Measurements from ENCODE around the gene GCSAML.

The GCSAML gene

DNA sequence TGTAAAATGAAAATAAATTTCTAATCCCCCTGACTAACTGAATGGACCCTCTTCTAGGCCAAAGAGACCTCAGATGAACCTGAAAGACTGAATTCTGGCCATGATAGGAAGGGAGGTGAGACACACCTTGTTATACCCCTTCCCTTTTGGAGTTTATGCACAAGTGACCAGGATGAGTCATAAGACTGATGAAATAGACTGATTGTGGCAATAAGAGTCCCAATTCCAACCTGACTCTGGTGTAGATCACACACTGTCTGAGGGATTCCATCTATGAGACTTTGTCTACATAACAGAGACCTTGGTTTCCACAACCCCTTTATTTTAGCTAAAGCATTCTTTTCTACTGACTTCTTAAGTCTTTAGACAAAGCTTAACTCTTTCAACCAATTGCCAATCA, 25.7 kb downstream of the GCSAML start:
- no peak for DNase-seq (ENCODE audit: low read depth)

DNA sequence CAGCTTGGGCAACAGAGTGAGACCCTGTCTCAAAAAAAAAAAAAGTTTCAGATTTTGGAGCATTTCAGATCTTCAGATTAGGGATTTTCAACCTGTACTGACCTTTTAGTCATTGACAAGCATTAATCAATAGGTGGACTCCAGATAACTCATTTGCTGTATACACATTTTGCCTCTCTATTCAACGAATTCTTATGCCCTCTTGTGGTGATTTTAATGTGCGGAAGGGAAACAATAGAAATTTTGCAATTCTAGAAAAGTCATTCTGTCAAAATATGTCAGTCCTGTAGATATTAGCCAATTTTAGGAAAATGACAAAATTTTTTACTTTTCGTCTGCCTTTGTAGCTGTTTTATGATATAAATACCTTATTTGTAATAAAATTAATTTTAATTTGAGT, 27.6 kb downstream of the GCSAML start:
- no peak for DNase-seq (ENCODE audit: low read depth)

DNA sequence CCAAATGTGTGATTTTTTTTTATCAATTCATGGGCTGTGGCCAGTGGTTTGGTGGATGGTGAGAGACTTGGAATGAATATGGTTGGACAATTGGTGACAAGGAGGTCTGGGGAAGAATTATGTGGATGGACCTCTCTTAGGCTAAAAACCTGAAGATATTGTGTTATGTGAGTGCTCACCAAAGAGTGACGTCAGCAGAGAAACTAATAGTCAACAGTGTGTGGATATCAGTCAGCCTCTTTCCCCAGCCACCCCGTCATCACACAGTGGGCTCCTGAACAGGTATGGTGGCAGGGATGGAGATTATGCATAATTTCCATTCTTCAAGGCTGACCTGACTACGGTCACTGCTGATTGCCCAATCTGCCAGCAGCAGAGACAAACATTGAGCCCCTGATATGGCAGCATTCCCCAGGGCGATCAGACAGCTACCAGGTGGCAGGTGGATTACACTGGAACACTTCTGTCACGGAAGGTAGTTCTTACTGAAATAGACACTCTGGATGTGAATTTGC, 30.1 kb downstream of the GCSAML start:
- DNase-seq (ENCODE audit: low read depth): no peak

DNA sequence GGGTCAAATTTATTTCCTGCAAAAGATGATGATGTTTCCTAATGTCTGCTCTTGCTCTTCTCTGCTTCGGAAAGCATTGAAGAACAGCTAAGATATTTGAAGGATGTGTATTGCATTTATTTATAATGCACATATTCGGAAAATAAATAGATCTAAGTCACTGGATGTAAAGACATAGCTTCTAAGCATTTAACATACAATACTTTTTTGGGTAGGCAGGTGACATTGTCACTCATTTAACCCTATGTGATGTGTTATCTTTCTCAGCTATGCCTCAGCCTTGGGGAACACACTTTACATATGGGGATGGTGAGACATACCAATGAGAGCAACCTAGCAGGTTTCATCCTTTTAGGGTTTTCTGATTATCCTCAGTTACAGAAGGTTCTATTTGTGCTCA, 39.1 kb downstream of the GCSAML start, which contains the start of gene OR2G2:
TSS of gene OR2G2 (plus strand) at position 301 of the 400 bp plus-strand sequence. CDS start at position 301, 0 bp downstream.
- DNase-seq (ENCODE audit: low read depth): no peak

DNA sequence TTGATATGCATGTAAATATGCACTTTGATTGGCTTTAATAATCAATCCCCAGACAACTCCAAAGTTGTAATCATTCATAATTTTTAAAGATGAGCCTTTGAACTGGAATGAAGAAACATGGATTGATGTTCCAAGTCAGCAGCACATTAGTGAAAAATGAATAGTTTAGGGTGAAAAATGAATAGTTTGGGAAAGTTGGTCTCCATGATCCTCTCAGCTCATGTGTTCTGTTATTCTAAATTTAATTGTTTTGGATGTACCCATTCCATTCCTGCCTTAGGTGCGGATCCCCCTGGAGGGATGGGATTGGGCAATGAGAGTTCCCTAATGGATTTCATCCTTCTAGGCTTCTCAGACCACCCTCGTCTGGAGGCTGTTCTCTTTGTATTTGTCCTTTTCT, 56.4 kb downstream of the GCSAML start, which contains the start of gene OR2G3:
TSS of gene OR2G3 (plus strand) at position 301 of the 400 bp plus-strand sequence. CDS start at position 301, 0 bp downstream.
- no peak for DNase-seq (ENCODE audit: low read depth)

DNA sequence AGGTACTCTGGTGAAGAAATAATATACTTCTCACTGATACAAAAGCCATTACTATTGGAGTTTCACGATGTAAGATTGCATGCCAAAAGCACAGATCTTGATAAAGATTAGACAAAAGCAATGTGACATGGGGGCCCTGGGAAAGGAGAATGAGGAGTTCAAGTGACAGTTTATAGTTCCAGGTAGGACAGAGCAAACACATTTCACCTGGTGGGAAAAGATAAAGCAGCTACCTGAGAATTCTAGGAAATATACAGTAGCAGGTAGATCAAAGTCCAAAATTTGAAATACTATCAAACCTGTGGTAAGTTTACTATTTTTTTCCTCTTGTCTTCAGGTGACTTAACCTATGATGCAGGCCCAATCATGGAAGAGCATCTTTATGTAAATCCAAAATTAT, 64.5 kb downstream of the GCSAML start:
- DNase-seq (ENCODE audit: low read depth): no peak

DNA sequence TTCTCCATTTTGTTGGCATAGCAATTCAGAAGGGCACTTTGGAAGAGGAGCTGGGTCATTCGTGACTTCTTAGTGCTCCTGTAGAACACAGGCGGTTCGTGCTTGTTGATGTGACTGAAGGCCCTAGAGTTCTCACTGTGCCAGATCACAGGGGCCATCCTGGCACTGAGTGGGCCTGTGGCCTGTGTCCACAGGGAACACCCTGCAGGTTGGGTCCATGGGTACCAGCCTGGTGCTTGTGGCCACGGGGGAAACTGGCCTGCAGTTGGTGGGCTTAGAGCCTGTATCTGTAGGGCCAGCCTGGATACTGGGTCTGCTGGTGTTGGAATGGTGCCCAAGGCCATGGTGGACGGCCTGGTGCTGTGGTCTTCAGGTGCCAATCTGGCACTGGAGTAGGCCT, 65.7 kb downstream of the GCSAML start:
- DNase-seq (ENCODE audit: low read depth): no peak
